Measurements from ENCODE around the gene NKAIN2.

NKAIN2 gene

DNA sequence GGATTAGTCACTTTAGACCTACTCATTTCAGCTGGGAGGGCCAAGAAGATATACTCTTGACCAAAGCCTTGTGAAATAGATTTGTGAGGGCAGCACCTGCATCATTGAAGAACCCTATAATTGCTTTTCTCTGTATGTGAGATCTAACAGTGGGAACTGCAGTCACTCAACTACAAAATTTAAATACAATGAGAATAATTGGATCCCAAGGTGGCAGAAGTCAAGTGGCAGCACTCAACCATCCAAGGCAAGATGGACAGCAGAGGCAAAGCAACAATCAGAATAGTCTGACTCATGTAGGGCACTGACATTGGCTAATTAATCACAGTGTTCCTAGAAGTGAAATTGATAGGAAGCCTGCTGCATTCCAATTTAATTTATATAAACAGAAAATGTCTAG is 8.9 kb upstream of the NKAIN2 start:
- TF ChIP-seq, protein P1, sequence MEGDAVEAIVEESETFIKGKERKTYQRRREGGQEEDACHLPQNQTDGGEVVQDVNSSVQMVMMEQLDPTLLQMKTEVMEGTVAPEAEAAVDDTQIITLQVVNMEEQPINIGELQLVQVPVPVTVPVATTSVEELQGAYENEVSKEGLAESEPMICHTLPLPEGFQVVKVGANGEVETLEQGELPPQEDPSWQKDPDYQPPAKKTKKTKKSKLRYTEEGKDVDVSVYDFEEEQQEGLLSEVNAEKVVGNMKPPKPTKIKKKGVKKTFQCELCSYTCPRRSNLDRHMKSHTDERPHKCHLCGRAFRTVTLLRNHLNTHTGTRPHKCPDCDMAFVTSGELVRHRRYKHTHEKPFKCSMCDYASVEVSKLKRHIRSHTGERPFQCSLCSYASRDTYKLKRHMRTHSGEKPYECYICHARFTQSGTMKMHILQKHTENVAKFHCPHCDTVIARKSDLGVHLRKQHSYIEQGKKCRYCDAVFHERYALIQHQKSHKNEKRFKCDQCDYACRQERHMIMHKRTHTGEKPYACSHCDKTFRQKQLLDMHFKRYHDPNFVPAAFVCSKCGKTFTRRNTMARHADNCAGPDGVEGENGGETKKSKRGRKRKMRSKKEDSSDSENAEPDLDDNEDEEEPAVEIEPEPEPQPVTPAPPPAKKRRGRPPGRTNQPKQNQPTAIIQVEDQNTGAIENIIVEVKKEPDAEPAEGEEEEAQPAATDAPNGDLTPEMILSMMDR (conservative IDR thresholded peaks at IDR 0.05; ENCODE audit: low read length) = no peak

DNA sequence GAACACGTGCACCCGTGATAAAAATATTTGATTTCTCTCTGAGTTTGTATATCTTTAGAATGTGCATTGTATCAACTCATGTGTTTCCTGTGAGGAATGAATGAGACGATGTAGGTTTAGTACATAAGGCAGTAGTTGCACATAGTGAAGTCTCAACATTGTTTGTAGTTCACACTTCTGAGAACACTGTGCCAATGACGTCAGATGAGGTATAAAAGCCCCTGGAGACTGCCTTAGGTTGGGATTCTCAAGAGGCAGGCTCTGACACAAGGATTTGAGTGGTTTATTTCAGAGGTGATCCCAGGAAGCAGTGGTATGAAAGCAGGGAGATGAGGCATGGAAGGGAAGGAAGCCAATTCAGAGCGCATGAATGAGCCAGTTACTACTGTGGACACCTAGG is 2.6 kb upstream of the NKAIN2 start:
- DNase-seq (ENCODE audit: low read depth) = no peak
- H3K4me3 ChIP-seq (ENCODE audit: low read length) = no peak overlapping the region
- TF ChIP-seq, protein P1 (conservative IDR thresholded peaks at IDR 0.05; ENCODE audit: low read length) = no peak

More for the DNA sequence above, 8.9 kb upstream of the NKAIN2 start:
- no peak for DNase-seq (ENCODE audit: low read depth)
- H3K4me3 ChIP-seq (ENCODE audit: low read length) = no peak overlapping the region

DNA sequence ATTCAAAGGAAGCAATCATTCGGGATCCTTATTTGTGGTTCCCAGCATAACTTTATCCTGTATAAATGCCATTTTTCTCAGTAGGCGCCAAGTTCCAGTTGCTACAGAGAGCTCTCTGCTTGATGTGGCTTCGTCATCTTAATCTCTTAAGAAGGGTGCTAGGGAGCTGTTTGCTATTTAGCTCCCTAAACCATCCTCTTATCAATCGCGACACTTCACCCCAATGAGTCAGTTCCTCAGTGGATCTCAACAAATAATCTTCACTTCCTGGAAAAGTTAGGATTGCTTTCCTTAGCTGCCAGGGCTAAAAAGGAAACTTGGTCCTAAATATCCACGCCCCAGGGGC is 1.3 kb upstream of the NKAIN2 start:
- DNase-seq (ENCODE audit: low read depth) = no peak
- TF ChIP-seq, protein P1 (conservative IDR thresholded peaks at IDR 0.05; ENCODE audit: low read length) = no peak
- peak overlapping the region; percentile 50 for H3K4me3 ChIP-seq (ENCODE audit: low read length)

DNA sequence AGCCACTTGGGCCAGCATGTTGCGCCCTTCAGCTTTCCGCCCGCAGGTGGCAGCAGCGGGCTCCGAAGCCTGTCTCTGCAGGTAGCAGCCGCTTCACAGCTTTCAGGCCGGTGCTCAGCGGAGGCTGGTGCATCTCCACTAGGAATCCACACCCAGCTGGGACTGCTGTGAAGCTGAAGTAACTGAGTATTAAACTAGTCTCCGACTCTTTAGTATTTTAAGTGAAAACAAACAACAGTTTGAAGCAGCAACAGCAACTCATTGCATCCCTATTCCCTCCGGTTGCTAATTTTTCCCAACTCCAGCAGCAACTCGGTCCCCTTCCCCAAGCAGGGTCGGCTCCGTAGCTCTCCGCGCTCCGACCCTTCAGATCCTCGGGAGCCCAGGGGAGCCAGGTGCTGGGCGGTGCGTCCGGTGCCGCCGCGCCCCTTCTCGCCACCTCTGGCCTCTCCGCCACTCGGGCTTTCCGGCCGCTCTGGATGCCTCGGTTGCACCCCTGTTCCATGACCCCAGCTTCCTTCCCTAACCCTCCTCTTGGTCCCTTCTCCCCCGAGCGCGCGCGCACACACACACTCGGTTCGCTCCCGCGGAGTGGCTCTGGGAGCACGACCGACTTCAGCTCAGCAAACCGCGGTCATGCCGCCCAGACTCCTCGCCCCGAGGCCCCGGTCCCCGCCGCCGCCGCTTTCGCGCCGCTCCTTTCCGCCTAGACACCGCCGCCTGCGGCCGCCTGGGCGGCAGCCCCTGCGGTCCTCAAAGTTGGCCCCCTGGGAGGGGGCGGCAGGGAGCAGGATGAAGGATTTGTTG is 765 bp upstream of the NKAIN2 start:
- TF ChIP-seq, protein P1 (conservative IDR thresholded peaks at IDR 0.05; ENCODE audit: low read length) = peak; percentile 92
- H3K4me3 ChIP-seq (ENCODE audit: low read length) = peak overlapping the region; percentile 50
- peak; percentile 56 for DNase-seq (ENCODE audit: low read depth)

DNA sequence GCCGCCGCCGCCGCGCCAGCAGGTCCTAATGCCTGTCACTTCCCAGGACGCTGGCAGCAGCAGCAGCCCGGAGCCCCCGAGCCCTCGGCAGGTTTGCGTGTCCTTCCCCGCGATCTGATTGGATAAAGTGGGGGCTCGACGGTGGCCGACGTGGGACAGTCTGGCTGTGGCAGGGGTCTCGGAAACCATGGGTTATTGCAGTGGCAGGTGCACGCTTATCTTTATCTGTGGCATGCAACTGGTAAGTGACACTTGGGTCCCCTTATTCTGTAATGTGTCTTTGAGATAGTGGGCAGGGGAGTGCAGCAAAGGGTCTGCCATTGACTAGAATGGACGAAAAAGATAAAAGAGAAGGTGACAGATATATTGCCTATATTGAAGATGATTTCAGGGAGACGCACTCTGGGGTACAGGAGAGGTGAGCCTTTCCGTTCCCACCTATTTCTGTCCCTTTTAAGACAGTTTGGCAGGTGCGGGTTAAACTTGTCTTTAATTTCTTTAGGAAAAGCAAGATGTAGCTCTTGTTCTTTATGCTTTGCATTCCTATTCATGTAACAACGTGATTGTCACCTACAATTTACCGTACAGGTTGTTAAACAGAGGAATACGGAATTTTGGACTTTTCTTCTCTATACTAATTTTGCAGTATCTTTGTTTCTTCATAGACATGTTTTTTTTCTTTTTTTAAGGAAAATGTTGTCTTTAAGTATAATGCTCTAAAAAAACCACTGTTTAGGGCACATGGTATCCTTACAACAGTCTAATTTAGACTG is 535 bp downstream of the NKAIN2 start:
- peak overlapping the region; percentile 8 for H3K4me3 ChIP-seq (ENCODE audit: low read length)
- no peak for DNase-seq (ENCODE audit: low read depth)
- TF ChIP-seq, protein P1 (conservative IDR thresholded peaks at IDR 0.05; ENCODE audit: low read length) = no peak

DNA sequence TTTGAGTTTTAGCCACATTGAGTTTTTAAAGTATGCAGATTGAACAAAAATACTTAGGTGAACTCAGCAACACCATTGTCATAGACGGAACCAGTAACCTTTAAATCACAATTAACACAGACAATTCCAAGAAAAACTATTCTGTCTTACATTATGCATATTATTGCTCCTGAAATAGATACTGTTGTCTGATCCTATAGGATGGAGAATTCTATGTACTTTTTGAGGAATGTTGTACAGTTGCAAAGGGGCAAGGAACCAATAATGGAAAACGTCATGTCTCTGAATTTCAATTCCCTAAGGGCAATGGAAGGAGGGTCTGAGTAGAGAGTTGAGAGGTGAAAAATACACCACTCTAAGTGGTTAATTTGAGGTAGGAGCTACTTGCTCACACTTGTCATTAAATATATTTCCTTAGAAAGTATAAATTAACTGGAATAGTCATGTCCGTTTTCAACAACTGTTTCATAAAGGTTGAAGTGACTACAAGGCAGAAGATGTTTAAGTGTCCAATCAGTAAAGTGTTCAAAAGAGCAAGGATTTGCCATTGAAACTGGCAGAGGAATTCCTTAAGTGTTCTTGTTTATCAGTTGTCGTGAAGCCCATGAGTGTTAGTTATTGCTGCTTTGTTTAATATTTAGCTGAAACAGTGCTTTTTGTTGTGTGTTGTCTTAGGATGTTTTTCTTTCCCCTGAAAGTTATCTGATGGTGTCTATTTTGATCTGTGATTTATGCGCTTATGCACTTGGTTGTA is 1.3 kb downstream of the NKAIN2 start:
- DNase-seq (ENCODE audit: low read depth) = no peak
- TF ChIP-seq, protein P1 (conservative IDR thresholded peaks at IDR 0.05; ENCODE audit: low read length) = no peak
- no peak overlapping the region for H3K4me3 ChIP-seq (ENCODE audit: low read length)

Measured in AG10803 (cell line).